GM18873 (cell line): ENCODE data around the gene ZNF423.

Experiments used
- ATAC-seq: cut with Tn5 transposase; IDR thresholded peaks from one replicate; pipeline ENCODE4 v1.9.1; 2021; ENCODE audit warnings: mild to moderate bottlenecking, moderate library complexity, moderate number of reproducible peaks; ENCODE audit not compliant: unreplicated experiment, low FRiP score

ZNF423 gene

DNA sequence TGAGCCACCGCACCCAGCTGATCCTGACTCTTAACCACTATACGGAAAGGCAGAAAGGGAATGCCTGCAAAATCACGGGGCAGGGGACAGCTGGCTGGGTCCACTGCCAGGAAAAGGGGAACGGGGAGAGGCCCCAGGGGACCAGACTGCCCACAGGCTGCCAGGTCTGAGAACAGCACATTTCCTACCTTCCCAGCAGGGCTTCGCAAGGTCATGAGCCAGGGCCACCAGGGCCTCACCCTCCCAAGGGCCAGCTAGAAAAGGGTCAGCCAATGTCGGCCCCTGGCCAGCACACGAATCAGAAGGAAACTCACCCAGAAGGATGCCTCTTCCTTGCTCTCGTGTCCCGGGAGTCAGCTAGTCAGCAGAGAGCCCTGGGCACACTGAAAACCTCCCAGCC, 118.4 kb downstream of the ZNF423 start:
- ATAC-seq = no peak

DNA sequence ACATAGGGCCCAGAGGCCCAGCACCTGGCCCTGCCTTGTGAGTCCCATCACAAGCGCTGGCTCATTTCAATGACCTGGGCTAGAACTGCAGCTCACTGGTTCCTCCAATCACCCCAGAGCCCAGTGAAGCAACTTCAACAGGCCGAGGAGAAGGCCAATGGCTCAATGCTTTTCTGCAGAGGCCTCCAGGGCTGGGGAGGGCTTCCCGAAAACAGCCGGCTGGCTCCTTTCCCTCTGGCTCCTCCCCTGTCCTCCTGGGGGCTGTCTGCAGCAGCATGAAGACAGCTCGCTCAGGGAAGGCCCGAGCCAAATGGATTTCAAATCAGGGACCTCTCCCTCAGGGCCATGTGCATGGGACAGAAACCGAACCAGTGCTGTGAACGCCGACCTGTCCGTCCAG, 121.6 kb downstream of the ZNF423 start:
- no peak for ATAC-seq

DNA sequence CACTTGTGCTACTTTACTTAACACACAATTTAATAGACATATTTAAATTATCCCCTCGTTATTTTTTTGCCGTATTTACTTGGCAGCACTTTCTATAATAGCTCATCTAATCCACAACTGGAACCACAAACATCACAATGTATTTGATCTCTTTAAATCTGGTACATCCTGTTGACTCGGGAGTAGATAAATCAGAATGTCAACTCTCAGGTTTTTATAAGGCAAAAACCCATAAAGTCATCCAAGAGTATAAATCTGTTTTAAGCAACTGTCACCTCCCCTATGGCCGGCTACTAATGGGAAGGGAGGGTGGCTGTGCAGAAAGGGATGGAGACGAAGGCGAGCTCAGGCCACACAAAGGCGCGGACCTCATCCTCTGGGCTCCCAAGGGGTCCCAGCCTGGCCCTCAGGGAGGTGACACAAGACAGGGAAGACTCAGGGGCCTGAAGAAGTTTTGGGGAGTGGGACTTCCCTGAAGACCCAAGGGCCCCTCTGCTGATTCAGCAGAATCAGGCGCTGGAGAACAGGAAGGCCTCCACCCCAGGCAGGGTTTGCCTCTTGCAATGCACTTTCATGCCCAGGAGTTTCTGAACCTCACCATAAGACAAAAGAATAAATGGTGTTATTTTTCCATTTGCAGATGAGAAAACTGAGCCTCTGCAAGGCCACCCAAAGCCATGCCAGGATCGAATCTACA, 122.5 kb downstream of the ZNF423 start:
- ATAC-seq = no peak

DNA sequence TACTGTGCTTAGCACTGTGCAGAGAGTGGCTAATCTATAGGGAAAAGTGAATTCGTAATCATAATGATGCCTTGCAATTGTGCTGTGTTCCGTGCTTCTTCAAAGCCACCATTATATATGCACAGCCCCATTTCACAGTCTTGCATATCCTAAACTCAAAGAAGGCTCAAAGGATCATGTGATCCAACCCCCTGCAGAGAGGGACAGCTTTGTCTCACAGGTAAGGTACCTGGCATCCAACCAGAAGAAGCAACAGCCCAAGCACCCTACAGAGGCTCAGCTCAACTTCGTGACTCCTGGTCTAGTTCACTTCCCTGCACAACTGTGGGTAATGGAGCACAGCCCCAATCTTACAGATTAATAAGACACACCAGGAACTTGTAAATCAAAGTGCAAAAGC, 124.0 kb downstream of the ZNF423 start:
- ATAC-seq = no peak

DNA sequence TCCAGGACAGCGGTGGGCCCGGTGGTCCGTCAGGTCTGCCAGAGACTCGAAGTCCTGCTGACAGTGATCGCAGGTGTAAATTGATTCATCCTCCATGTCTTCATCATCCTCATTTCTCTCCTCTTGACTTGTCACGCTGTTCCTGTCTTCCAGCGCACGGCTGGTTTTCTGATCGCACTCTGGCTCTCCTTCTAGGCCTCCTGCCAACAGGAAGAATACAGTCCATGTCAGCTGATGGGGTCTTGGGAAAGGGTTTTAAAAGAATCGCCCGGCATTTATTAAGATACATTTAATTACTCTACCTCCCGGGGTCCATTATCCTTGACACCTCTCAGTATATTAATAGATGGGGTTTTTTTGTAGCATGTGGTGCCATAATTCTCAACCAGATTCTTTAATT, 125.1 kb downstream of the ZNF423 start:
- ATAC-seq = no peak

DNA sequence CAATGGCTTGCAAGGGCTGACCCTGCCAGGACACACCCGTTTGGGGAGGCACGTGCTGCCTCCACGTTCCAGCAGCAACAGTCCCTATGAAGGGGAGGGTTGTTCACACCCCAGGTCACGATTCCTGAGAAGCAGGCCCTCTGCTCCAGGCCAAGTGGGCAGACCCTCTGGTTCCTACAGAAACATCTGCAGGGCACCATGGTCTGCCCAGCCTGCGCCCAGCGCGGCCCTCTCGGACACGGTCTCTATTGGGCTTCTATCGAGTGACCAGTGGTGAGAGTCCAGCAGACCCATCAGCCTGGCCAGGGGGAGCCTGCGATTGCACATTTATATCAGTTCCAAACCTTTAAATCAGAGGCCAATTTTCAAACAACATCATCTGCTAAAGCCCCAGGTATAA, 128.3 kb downstream of the ZNF423 start:
- ATAC-seq = no peak

DNA sequence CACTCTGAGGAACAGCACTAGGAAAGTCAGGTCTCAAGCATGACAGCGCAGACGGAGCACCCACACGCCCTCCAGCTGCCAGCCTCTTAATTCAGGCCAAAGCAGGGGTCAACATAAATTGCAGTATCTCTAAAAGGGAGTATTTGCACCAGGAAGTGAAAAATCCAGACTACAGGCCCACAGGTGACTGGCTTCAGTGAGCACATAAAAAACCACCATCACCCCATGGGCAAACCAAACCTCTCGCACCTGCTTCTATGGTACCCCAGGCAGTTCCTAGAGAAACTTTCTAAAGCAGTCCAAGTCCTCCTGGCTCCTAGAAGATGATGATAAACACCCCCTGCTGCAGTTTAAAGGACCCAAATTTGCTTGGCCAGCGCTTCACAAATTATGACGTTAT, 129.8 kb downstream of the ZNF423 start:
- ATAC-seq = no peak

DNA sequence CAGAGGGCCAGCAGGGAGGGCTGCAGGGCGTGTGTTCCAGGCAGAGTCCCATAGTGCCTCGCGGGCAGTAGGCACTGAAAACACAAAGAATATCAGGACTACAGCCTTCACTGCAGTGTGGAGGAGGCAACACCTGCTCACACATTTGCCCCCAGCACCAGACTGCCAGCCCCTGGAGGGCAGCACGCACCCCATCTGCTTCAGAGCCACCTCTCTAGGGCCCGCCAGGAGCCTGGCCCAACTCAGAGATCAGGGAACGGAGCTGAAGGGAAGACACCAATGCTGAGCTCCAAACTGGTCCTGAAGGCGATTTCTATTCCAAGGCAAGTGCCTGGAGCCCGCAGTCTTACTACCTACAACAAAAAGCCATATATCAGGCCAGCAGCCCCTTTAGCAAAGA, 130.3 kb downstream of the ZNF423 start:
- ATAC-seq = no peak

DNA sequence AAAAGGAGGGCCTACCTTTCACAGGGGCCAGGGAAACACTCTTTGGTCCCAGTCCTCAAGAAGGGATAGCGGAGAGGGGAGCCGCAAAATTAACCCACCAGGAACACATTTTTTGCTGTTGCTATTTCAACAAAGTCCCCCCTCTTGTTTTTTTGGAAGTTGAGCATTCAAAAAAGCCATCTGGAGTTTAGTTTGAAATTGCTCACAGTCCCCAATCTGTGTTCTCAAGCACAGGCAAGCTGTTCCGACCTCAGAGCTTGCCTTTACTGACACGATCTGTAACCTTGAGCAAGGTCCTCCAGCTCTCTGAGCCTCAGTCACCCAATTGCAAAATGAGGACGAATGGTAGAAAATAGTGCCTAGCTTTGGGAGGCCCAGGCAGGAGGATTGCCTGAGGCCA, 131.1 kb downstream of the ZNF423 start:
- ATAC-seq = no peak

DNA sequence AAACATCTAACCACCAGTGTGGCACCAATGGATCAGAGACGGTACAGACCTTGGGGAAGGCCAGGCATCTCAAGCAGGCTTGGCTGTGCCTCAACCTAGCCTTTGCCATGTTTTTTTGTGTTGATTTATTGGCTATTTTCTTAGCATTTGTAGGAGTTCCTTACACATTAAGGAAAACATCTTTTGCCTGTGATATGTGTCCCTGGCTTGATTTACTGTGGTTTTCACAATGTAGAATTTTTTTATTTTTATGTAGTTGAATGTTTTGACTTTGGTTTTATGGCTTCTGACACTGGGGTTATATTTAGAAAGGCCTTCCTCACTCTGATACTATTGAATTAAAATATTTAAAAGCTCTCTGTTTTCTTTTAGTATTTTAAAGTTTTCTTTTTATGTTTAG, 132.6 kb downstream of the ZNF423 start:
- no peak for ATAC-seq

DNA sequence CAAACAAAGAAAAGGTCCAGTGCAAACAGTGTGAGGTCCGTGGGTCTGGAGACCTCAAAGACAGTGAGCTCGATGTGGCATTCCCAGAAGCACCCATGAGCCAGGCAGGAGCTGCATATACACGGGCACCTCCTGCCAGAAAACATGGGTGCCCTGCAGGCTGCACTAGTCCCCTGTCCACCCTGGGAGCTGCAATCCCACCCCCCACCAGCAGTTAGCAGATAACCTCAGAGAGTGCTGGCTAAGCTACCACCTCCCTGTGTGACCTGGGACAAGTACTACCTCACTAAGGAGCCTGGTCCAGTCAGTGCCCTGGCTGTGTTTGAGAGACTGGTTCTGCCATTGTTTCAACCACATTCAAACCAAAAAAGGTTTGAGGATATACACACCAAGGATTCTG, 135.7 kb downstream of the ZNF423 start:
- no peak for ATAC-seq

DNA sequence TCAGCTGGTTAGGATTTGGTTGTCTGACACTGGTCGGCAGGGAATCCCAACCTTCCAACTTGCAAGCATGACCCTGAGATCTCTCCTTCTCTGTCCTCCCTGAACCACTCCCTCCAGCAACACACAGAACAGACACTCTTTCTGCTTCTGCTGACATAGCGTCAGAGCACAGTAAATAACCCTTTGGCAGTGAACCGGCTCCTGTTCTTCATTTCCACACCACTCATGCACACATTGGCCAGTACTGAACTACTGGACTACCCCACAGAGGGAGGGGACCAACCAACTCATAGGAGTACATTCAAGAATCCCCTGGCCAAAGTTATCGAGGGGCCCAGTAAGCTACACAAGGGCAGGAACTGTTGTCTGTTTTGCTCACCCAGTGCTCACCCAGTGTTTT, 138.2 kb downstream of the ZNF423 start:
- no peak for ATAC-seq

DNA sequence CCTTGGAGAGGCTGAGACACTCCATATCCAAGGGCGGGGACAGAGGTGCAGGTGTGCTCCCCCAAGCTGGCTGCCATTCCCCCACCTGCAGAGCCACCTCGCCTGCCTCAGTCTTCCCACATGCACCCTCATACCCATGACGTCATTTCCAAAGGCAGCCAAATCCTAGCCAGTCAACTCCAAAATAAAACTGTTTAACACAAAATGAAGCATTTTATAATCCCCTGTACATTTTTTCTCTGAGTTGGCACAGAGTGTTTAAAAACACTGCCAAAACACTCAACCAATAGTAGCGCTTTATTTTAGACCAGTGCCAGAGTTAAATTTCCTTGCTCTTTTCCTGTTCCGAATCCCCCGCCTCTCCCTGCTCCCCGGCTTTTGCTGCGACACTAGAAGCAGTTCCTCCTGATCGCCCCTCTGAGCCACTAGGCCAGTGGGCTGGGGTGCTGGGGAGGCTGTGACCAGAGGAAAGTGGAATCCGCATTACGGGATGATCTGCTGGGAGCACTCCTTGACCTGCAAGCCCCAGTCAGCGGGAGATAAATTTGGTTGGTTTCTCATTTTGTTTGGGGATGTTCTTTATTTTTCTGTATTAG, 139.5 kb downstream of the ZNF423 start:
- no peak for ATAC-seq

DNA sequence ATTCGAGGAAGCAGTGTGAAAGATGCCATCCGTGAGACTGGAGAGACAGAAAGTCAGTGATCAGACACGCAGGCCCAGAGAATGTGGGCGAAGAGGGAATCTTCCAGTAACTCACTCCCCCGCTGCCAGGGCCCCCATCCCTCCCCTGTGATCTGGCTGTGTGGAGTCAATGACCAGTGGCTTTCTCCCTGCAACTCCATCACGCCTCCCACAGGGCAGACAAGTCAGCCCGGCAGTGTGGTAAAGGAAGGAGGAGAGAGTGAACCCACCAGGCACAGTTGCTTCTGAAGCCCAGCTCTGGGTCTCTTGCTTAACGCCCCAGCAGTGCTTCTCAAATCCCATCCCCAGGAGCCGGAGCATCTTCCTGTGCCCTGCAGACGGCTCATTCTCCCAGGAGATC, 142.1 kb downstream of the ZNF423 start:
- ATAC-seq = no peak

DNA sequence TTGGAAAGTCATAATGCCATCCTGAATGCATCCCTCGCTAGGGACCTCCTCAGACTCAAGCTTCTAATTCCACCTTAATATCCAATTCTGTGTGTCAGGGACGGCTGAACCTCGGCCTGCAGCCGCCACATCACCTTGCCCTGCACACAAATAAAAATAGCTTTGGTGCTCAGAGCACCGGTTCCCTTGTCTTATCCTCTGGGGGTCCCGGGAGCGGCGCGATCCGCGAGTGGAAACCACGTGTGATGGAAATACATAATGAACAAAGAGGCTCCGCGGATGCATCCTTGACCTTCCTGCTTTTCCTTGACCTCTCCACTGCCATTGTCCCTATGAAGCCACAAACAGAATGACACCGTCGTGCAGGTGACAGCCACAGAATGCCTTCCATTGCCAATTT, 143.4 kb downstream of the ZNF423 start:
- no peak for ATAC-seq

DNA sequence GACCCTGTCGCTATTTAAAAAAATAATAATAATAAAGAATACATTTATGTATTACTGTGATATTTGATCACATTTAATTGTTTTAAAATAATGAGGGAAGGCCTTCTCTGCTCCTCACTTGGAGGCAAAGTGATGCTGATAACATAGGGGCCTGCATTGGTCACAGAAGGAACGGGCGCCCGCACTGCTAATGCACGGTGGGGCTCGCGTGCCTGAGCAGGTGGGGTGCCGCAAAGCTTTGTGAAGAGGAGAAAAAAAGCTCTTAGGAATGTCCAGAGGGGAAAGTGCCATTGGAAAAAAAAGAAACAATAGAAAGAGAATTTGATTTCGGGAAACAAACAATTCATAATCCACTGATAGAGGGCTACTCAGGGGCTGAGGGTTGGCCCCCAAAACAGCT, 143.8 kb downstream of the ZNF423 start:
- no peak for ATAC-seq

DNA sequence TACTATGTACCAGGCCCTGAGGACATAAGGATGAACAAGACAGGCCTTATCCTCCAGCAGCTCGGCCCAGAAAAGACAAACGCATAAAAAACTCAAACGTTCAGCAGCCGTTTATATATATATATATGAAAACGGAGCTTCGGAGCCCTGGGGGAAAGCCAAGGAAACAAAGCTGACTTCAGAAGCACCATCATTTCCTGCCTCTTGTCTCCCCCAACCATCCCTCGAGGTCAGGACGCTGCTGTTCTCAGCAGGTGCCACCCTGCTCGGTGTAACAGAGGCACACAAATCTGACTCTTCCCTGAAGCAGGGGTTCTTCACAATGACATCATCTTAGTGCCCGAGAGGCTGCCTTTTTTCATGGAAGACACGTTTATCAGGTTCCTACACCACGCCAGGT, 146.9 kb downstream of the ZNF423 start:
- ATAC-seq = no peak

DNA sequence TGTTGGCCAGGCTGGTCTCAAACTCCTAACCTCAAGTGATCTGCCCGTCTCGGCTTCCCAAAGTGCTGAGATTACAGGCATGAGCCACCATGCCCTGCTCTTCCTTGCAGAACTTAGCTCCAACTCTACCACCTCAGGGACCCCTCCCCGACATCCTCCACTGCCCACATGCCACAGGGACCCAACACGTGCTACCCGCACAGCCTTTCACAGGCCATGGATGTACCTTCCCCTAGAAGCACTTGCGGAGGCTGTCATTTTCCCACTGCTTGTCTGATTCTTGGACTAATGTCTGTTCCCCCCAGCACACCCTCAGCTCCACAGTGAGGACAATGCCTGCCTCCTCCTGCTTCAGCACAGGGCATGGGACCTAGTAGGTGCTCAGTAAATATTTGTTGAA, 147.4 kb downstream of the ZNF423 start:
- ATAC-seq = no peak

DNA sequence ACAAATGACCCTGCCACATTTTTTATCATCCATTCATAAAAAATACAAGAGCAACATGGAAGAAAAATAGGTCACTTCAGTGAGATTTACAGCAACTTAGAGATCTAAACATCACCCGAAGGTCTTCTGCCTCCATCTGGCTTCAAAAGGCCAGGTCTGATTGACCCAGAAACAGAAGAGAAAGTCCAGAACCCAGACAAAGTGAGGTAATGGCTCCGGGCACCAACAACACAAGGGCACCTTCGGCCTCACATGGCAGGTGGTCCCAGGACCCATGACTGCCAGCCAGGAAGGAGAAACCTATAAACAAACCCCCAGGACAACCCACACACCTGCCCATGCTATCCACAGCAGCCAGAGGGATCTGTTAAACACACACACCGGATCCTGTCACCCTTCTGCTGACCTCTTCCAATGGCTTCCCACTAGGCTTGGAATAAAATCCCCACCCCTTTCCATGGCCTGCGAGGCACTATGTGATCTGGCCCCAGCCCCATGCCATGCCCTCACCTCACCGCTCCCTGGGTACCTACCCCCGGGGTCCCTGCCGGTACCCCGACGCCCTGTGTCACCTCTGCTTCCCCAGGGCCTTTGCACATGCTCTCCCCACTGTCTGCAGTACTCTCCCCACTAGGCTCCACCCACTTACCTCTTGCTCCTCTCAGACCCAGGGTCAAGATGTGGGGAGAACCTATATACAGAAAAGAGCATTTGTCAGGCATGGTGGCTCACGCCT, 149.1 kb downstream of the ZNF423 start:
- no peak for ATAC-seq

DNA sequence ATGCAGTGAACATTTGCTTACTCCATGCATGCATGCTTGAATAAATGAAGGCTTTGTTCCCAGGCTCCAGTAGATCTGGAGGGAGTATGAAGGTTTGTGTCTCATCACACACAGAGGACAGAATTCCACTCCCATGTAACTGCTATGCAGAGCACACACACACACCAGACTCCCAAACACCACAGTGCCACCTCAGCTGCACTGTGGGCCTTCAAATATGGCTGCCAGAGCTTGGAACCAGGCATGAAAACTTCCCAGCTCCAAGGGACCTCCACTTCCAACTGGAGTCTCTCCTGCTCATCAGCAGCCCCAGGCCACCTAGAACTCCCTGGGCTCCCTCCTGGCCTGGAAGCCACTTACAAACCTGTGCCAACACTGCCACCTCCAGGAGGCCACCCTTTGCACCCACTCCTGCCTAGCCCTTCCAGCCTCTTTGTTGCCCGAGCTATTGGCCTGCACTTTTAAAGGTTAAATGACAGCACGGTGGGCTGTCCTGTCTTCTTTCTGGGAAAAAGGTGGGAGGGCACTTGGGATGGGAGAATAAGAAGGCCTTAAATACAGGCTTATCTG, 151.2 kb downstream of the ZNF423 start:
- ATAC-seq = no peak

DNA sequence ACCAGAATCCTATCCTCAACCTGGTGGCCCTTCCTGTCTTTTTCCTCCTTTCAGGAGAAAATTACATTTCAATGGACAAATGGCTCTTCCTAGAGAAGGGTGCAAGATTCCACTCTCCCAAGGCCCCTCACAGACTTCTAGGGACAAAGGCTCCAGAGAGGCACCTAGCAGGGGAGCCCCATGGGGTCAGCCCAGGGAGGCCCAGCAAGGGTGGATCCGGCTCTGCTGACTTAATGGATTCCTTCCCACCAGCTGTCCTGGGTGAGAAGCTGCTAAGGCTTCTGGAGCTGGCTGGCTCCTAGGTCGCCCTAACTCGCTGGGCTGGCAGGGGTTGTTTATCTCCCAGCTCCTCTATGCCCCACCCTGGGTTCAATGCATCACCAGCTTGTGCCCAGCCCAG, 152.4 kb downstream of the ZNF423 start:
- no peak for ATAC-seq
